HepG2 (cell line): Measurements from ENCODE around the gene RIOK3. TPM values are rescaled to one million over a fixed set of nuclear protein-coding genes. Genes with fewer than 3 reads are reported as not detected.

Source experiments
- AKAP8 ChIP-seq: sonication (generic); formaldehyde crosslinking; IDR thresholded peaks from 2 replicates; pipeline ENCODE4 v1.5.1; 2020; ENCODE audit warnings: mild to moderate bottlenecking, missing genetic modification reagents
- ATF7 ChIP-seq, 2 experiments: fragments of 450-650 bp in 1 of 2; sonication (generic) in 1 of 2; formaldehyde crosslinking in 1 of 2; IDR thresholded peaks; 2 replicates each; pipeline versions ENCODE4 v1.4.0 to v1.6.1; 2016 to 2020; ENCODE audit warnings: antibody characterized with exemption in 1 of 2, mild to moderate bottlenecking in 1 of 2, missing genetic modification reagents in 1 of 2
- HES4 ChIP-seq: sonication (generic); formaldehyde crosslinking; IDR thresholded peaks from 2 replicates; pipeline ENCODE4 v1.9.0; 2021; ENCODE audit warnings: mild to moderate bottlenecking, missing genetic modification reagents, borderline replicate concordance
- MIER2 ChIP-seq: IDR thresholded peaks from 2 replicates; pipeline ENCODE4 v1.6.1; 2016; ENCODE audit warnings: missing biosample characterization, missing genetic modification reagents
- PAWR ChIP-seq: sonication (generic); formaldehyde crosslinking; IDR thresholded peaks from 2 replicates; pipeline ENCODE4 v1.4.0; 2020; ENCODE audit warnings: missing genetic modification reagents, mild to moderate bottlenecking, borderline replicate concordance
- RBFOX2 ChIP-seq: fragments of 200-400 bp; formaldehyde crosslinking; IDR thresholded peaks from 2 replicates; pipeline ENCODE4 v1.6.1; 2017; ENCODE audit warnings: low read depth, mild to moderate bottlenecking, low read length
- TCF7L2 ChIP-seq: IDR thresholded peaks from 2 replicates; pipeline ENCODE4 v1.6.1; 2011; ENCODE audit warnings: mild to moderate bottlenecking, low read depth, low read length, moderate library complexity
- ZFY ChIP-seq: sonication (generic); formaldehyde crosslinking; IDR thresholded peaks from 2 replicates; pipeline ENCODE4 v1.4.0; 2020; ENCODE audit warnings: missing genetic modification reagents
- ZNF510 ChIP-seq: sonication (generic); formaldehyde crosslinking; IDR thresholded peaks from 2 replicates; pipeline ENCODE4 v1.4.0; 2020; ENCODE audit warnings: low read depth, mild to moderate bottlenecking, missing genetic modification reagents
- ZNF607 ChIP-seq: sonication (generic); formaldehyde crosslinking; IDR thresholded peaks from 2 replicates; pipeline ENCODE4 v1.5.1; 2020; ENCODE audit warnings: missing genetic modification reagents, mild to moderate bottlenecking, borderline replicate concordance
- ZNF724P ChIP-seq: sonication (generic); formaldehyde crosslinking; IDR thresholded peaks from 2 replicates; pipeline ENCODE4 v1.8.0; 2022; ENCODE audit warnings: missing genetic modification reagents, borderline replicate concordance
- ZNF761 ChIP-seq: sonication (generic); formaldehyde crosslinking; conservative IDR thresholded peaks from 2 replicates; pipeline ENCODE4 v1.4.0; 2020; ENCODE audit warnings: mild to moderate bottlenecking, missing genetic modification reagents
- ZNF768 ChIP-seq: sonication (generic); formaldehyde crosslinking; IDR thresholded peaks from 2 replicates; pipeline ENCODE4 v1.4.0; 2020; ENCODE audit warnings: missing genetic modification reagents
- polyA plus RNA-seq, 8 experiments: library from polyadenylated mRNA; depleted of rRNA in 3 of 8; stranded (reverse) in 7 of 8; unstranded in 1 of 8; fragments of >200 nt; fragmentation: Illumina TruSeq in 4 of 8; extraction: Trizol in 4 of 8; gene quantifications; 2 replicates each; pipeline versions ENCODE4 v1.2.1 to v1.2.3, GENCODE V29; 2011 to 2016; ENCODE audit warnings: low read depth in 4 of 8, missing spikeins in 1 of 8, mixed read lengths in 1 of 8; ENCODE audit not compliant: insufficient read depth in 1 of 8
- total RNA-seq, 5 experiments: library from RNA; depleted of rRNA; stranded (reverse); fragments of >200 nt; fragmentation: Illumina TruSeq; extraction: Trizol; gene quantifications; 2 replicates each; pipeline ENCODE4 v1.2.3, GENCODE V29; 2016; ENCODE audit warnings: low read depth in 1 of 5
- TF ChIP-seq, protein P1 (sequence below): sonication (generic); formaldehyde crosslinking; IDR thresholded peaks from one replicate; pipeline ENCODE4 v1.5.1; 2020; ENCODE audit warnings: mild to moderate bottlenecking, missing genetic modification reagents; ENCODE audit errors: not compliant biosample characterization
- TF ChIP-seq, protein P2 (sequence below): sonication (generic); formaldehyde crosslinking; conservative IDR thresholded peaks from 2 replicates; pipeline ENCODE4 v1.8.0; 2022; ENCODE audit warnings: low read depth, missing genetic modification reagents
- TF ChIP-seq, protein P3 (sequence below): sonication (generic); formaldehyde crosslinking; IDR thresholded peaks from 2 replicates; pipeline ENCODE4 v1.9.0; 2022; ENCODE audit warnings: missing genetic modification reagents, mild to moderate bottlenecking, borderline replicate concordance

Gene RIOK3
- total and polyA plus RNA-seq, 2 of the 13 experiments (the other 11 are each of a cell fraction or from before 2014, with no cell fraction given), result 26.7 to 36.0 TPM

DNA sequence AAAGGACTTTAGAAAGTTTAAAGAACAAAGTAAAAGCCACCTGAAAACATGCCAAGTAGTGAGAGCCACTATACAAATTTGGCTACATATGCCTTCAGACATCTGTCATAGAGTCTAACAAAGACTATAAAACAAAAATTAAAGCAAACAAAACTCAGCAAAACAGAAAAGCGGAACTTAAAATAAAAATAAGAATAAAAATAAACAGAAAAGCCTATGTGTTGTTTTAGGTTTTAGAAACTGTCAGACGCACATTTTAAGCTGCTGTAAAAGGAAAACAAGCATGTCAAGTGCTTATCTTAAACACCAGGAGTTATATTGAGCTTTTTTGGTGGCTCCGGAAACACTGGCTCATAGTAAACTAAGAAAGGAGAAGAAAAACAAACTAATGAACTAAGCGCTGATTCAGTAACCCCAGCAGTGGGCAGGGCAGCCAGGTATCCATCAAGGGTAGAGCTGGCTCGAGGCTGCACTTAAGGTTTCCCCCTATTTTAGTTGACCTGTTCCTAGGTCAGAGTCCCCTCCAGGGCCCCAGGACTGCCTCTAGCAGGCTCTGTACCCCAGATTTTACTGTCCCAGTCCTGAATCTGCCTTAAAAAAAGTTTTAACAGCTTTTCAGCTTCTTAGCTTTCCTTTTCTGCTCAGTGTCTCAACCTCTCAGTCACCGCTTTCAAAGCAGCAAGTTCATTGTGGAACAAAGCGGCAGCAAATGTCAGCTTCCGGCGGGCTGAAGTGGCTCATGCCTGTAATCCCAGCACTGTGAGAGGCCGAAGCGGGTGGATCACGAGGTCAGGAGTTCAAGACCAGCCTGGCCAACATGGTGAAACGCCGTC is 34.9 kb downstream of the RIOK3 start (continued):
- TF ChIP-seq, protein P1, sequence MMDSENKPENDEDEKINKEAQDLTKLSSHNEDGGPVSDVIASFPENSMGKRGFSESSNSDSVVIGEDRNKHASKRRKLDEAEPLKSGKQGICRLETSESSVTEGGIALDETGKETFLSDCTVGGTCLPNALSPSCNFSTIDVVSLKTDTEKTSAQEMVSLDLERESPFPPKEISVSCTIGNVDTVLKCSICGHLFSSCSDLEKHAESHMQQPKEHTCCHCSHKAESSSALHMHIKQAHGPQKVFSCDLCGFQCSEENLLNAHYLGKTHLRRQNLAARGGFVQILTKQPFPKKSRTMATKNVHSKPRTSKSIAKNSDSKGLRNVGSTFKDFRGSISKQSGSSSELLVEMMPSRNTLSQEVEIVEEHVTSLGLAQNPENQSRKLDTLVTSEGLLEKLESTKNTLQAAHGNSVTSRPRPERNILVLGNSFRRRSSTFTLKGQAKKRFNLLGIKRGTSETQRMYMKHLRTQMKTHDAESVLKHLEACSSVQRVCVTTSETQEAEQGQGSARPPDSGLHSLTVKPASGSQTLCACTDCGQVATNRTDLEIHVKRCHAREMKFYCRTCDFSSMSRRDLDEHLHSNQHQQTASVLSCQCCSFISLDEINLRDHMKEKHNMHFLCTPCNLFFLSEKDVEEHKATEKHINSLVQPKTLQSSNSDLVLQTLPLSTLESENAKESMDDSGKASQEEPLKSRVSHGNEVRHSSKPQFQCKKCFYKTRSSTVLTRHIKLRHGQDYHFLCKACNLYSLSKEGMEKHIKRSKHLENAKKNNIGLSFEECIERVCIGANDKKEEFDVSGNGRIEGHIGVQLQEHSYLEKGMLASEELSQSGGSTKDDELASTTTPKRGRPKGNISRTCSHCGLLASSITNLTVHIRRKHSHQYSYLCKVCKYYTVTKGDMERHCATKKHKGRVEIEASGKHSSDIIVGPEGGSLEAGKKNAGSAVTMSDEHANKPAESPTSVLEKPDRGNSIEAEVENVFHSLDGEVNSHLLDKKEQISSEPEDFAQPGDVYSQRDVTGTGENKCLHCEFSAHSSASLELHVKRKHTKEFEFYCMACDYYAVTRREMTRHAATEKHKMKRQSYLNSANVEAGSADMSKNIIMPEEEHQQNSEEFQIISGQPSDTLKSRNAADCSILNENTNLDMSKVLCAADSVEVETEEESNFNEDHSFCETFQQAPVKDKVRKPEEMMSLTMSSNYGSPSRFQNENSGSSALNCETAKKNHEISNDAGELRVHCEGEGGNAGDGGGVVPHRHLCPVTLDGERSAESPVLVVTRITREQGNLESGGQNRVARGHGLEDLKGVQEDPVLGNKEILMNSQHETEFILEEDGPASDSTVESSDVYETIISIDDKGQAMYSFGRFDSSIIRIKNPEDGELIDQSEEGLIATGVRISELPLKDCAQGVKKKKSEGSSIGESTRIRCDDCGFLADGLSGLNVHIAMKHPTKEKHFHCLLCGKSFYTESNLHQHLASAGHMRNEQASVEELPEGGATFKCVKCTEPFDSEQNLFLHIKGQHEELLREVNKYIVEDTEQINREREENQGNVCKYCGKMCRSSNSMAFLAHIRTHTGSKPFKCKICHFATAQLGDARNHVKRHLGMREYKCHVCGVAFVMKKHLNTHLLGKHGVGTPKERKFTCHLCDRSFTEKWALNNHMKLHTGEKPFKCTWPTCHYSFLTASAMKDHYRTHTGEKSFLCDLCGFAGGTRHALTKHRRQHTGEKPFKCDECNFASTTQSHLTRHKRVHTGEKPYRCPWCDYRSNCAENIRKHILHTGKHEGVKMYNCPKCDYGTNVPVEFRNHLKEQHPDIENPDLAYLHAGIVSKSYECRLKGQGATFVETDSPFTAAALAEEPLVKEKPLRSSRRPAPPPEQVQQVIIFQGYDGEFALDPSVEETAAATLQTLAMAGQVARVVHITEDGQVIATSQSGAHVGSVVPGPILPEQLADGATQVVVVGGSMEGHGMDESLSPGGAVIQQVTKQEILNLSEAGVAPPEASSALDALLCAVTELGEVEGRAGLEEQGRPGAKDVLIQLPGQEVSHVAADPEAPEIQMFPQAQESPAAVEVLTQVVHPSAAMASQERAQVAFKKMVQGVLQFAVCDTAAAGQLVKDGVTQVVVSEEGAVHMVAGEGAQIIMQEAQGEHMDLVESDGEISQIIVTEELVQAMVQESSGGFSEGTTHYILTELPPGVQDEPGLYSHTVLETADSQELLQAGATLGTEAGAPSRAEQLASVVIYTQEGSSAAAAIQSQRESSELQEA (CRISPR knock-in tag), result no peak
- TF ChIP-seq, protein P2, sequence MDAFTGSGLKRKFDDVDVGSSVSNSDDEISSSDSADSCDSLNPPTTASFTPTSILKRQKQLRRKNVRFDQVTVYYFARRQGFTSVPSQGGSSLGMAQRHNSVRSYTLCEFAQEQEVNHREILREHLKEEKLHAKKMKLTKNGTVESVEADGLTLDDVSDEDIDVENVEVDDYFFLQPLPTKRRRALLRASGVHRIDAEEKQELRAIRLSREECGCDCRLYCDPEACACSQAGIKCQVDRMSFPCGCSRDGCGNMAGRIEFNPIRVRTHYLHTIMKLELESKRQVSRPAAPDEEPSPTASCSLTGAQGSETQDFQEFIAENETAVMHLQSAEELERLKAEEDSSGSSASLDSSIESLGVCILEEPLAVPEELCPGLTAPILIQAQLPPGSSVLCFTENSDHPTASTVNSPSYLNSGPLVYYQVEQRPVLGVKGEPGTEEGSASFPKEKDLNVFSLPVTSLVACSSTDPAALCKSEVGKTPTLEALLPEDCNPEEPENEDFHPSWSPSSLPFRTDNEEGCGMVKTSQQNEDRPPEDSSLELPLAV (CRISPR knock-in tag), result no peak
- TF ChIP-seq ZNF607 (no peak), ZNF761 (CRISPR knock-in tag) (no peak), RBFOX2 (0 out of 2 replicates have a peak, but pooled peaks have one; percentile 22), AKAP8 (CRISPR knock-in tag) (no peak), PAWR (CRISPR knock-in tag) (no peak), ATF7 (IDR thresholded peaks at IDR 0.05) (no peak), ATF7 (CRISPR knock-in tag; IDR thresholded peaks at IDR 0.05) (no peak), MIER2 (CRISPR knock-in tag) (no peak), ZNF768 (CRISPR knock-in tag) (no peak), HES4 (CRISPR knock-in tag) (no peak), ZNF724P (CRISPR knock-in tag) (no peak), ZNF510 (no peak), TCF7L2 (no peak), ZFY (CRISPR knock-in tag) (peak; percentile 34; the same call in 1 of the 2 replicates)
- TF ChIP-seq, protein P3, sequence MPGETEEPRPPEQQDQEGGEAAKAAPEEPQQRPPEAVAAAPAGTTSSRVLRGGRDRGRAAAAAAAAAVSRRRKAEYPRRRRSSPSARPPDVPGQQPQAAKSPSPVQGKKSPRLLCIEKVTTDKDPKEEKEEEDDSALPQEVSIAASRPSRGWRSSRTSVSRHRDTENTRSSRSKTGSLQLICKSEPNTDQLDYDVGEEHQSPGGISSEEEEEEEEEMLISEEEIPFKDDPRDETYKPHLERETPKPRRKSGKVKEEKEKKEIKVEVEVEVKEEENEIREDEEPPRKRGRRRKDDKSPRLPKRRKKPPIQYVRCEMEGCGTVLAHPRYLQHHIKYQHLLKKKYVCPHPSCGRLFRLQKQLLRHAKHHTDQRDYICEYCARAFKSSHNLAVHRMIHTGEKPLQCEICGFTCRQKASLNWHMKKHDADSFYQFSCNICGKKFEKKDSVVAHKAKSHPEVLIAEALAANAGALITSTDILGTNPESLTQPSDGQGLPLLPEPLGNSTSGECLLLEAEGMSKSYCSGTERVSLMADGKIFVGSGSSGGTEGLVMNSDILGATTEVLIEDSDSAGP (CRISPR knock-in tag), result no peak
